Gastrocnemius medialis (tissue), 4 donors: ENCODE results near the gene OR2B6.

Source experiments
- CTCF ChIP-seq, 5 experiments: fragments of 450-650 bp in 3 of 5; fragments of 200-600 bp in 2 of 5; sonication (generic) in 2 of 5; IDR thresholded peaks in 4 of 5; conservative IDR thresholded peaks in 1 of 5; 1 replicate in 4 of 5; 2 replicates in 1 of 5; pipeline ENCODE4 v1.5.1; 2016 to 2019; ENCODE audit warnings: antibody characterized with exemption in 5 of 5, mild to moderate bottlenecking in 3 of 5, moderate library complexity in 3 of 5
- POLR2A ChIP-seq, 2 donors: fragments of 450-650 bp; IDR thresholded peaks; one replicate each; pipeline ENCODE4 v1.6.1; 2017; ENCODE audit warnings: antibody characterized with exemption in 2 of 2, mild to moderate bottlenecking in 2 of 2, moderate library complexity in 2 of 2

GRCh38 chr6:28005975-28006374 is 48.9 kb downstream of the OR2B6 start:
- no peak for TF ChIP-seq CTCF (IDR thresholded peaks at IDR 0.05 in 4 of 5, conservative IDR thresholded peaks at IDR 0.05 in 1 of 5)
- no peak for TF ChIP-seq POLR2A (IDR thresholded peaks at IDR 0.05)
